Calu3 (cell line): ENCODE results near the gene EIF5. TPM values are rescaled to one million over a fixed set of nuclear protein-coding genes. Genes with fewer than 3 reads are reported as not detected.
"Not testable (repeated sequence)": the region's sequence is repeated elsewhere in the genome, so short reads cannot be mapped to it uniquely, and the experiment has no call there.

Source experiments
- BruUV-seq: library from RNA; stranded (reverse); fragments of 400-500 nt; replicated peaks from 2 replicates; lab custom pipeline; 2021; lab: Mats Ljungman, UMichigan
- CTCF ChIA-PET: fragments of 300-600 bp; sonication (Branson Sonifier 250); formaldehyde crosslinking; loops from one replicate; lab custom pipeline; 2022; ENCODE audit warnings: antibody characterized with exemption; lab: Charles Lee
- DNase-seq: peaks from one replicate; pipeline ENCODE4 v3.0.0; 2022
- H3K27ac Mint-ChIP-seq: one replicate; pipeline ENCODE4 v1.8.0; 2022; ENCODE audit warnings: mixed read lengths; ENCODE audit not compliant: unreplicated experiment
- H3K27me3 Mint-ChIP-seq: one replicate; pipeline ENCODE4 v1.8.0; 2022; ENCODE audit warnings: mixed read lengths; ENCODE audit not compliant: unreplicated experiment
- H3K36me3 Mint-ChIP-seq: one replicate; pipeline ENCODE4 v1.8.0; 2022; ENCODE audit warnings: mild to moderate bottlenecking, moderate library complexity, mixed read lengths; ENCODE audit not compliant: insufficient read depth, unreplicated experiment
- H3K4me1 Mint-ChIP-seq: one replicate; pipeline ENCODE4 v1.8.0; 2022; ENCODE audit warnings: mild to moderate bottlenecking, low read depth, mixed read lengths; ENCODE audit not compliant: unreplicated experiment
- H3K4me3 Mint-ChIP-seq: one replicate; pipeline ENCODE4 v1.8.0; 2022; ENCODE audit warnings: mild to moderate bottlenecking, low read depth, moderate library complexity, mixed read lengths; ENCODE audit not compliant: unreplicated experiment
- H3K9me3 Mint-ChIP-seq: one replicate; pipeline ENCODE4 v1.8.0; 2022; ENCODE audit warnings: low read depth, mixed read lengths; ENCODE audit not compliant: unreplicated experiment
- intact Hi-C: fragments of 100-400 bp; cut with micrococcal nuclease; formaldehyde crosslinking; loops from one replicate; pipeline ENCODE4 v1.10.0; 2022; ENCODE audit not compliant: unreplicated experiment
- total RNA-seq: library from RNA; stranded (reverse); gene quantifications from 2 replicates; pipeline ENCODE4 v1.2.3, GENCODE V29; 2022
- TF ChIP-seq, protein P1 (sequence below): fragments of 200-600 bp; IDR thresholded peaks from one replicate; pipeline ENCODE4 v1.8.0; 2022; ENCODE audit warnings: antibody characterized with exemption; ENCODE audit not compliant: unreplicated experiment

The EIF5 gene
- total RNA-seq, 1 experiment from 2014 or later = 328 TPM

- TF ChIP-seq, protein P1, sequence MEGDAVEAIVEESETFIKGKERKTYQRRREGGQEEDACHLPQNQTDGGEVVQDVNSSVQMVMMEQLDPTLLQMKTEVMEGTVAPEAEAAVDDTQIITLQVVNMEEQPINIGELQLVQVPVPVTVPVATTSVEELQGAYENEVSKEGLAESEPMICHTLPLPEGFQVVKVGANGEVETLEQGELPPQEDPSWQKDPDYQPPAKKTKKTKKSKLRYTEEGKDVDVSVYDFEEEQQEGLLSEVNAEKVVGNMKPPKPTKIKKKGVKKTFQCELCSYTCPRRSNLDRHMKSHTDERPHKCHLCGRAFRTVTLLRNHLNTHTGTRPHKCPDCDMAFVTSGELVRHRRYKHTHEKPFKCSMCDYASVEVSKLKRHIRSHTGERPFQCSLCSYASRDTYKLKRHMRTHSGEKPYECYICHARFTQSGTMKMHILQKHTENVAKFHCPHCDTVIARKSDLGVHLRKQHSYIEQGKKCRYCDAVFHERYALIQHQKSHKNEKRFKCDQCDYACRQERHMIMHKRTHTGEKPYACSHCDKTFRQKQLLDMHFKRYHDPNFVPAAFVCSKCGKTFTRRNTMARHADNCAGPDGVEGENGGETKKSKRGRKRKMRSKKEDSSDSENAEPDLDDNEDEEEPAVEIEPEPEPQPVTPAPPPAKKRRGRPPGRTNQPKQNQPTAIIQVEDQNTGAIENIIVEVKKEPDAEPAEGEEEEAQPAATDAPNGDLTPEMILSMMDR = no peak
- Mint-ChIP-seq H3K9me3 (peaks cover 2% of the 10 kb centered on the region), H3K4me3 (no peak overlapping the region), H3K27me3 (no peaks in the 10 kb centered on the region), H3K27ac (no peak overlapping the region), H3K36me3 (peaks cover 17% of the 10 kb centered on the region), H3K4me1 (no peaks in the 10 kb centered on the region)
- intact Hi-C loops = loop anchor here (5.0 kb wide), 1 partner anchor 42 kb away; no protein-coding TSS in a partner anchor
- no peak for DNase-seq
- CTCF ChIA-PET = no interaction called here
- BruUV-seq = no TSS peak
Measured at GRCh38 chr14:103349982-103350381, 15.9 kb downstream of the EIF5 start.

- Mint-ChIP-seq H3K9me3 (peaks cover 2% of the 10 kb centered on the region), H3K4me1 (peaks cover 9% of the 10 kb centered on the region), H3K4me3 (no peak overlapping the region), H3K27ac (no peak overlapping the region), H3K36me3 (no peaks in the 10 kb centered on the region), H3K27me3 (no peaks in the 10 kb centered on the region)
- BruUV-seq = no TSS peak
- CTCF ChIA-PET = no interaction called here
- no peak for DNase-seq
- TF ChIP-seq, protein P1 = no peak
- intact Hi-C loops = loop anchor here (5.0 kb wide), 1 partner anchor 39 kb away; no protein-coding TSS in a partner anchor
Measured at GRCh38 chr14:103353362-103353761, 19.3 kb downstream of the EIF5 start.

DNA sequence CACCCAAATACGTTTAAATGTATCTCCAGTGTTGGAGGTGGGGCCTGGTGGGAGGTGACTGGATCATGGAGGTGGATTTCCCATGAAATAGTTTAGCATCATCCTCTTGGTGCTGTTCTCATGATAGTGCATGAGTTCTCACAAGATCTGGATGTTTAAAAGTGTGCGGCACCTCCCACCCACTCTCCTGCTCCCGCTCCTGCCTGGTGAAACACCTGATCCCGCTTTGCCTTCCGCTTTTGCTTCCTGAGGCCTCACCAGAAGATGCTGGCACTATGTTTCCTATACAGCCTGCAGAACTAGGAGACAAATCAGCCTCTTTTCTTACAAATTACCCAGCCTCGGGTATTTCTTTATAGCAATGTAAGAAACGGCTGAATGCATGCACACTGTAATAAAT lies 20.1 kb downstream of the EIF5 start:
- H3K36me3 Mint-ChIP-seq = no peaks in the 10 kb centered on the region
- TF ChIP-seq, protein P1 = no peak

GRCh38 chr14:103356024-103356682 lies 22.1 kb downstream of the EIF5 start:
- CTCF ChIA-PET = interaction anchor here (0.6 to 0.7 kb wide), 2 partner anchors 11 to 221 kb away, joined by 3 read pairs; no protein-coding TSS in a partner anchor
- H3K27me3 Mint-ChIP-seq = no peaks in the 10 kb centered on the region
- peaks cover 6% of the 10 kb centered on the region for H3K9me3 Mint-ChIP-seq
- TF ChIP-seq, protein P1 = no peak
- no peak overlapping the region for H3K27ac Mint-ChIP-seq
- DNase-seq = no peak
- H3K4me1 Mint-ChIP-seq = peaks cover 9% of the 10 kb centered on the region
- no peak overlapping the region for H3K4me3 Mint-ChIP-seq
- no peaks in the 10 kb centered on the region for H3K36me3 Mint-ChIP-seq
- no TSS peak for BruUV-seq
- intact Hi-C loops = no loop called here

More for the DNA sequence above, 20.1 kb downstream of the EIF5 start:
- intact Hi-C loops = loop anchor here (5.0 kb wide), 1 partner anchor 38 kb away; no protein-coding TSS in a partner anchor
- Mint-ChIP-seq H3K27me3 (no peaks in the 10 kb centered on the region), H3K27ac (no peak overlapping the region), H3K9me3 (peaks cover 2% of the 10 kb centered on the region), H3K4me1 (peaks cover 9% of the 10 kb centered on the region), H3K4me3 (no peak overlapping the region)
- CTCF ChIA-PET = interaction anchor here (1.3 kb wide), 1 partner anchor 18 kb away, joined by 3 read pairs; no protein-coding TSS in a partner anchor
- BruUV-seq = no TSS peak
- no peak for DNase-seq

- intact Hi-C loops, H3K27me3 Mint-ChIP-seq, BruUV-seq, DNase-seq, H3K4me3 Mint-ChIP-seq, H3K36me3 Mint-ChIP-seq, H3K9me3 Mint-ChIP-seq, H3K27ac Mint-ChIP-seq, H3K4me1 Mint-ChIP-seq: not testable (repeated sequence)
- CTCF ChIA-PET = interaction anchor here (1.0 kb wide), 1 partner anchor 10 kb away, joined by 3 read pairs; no protein-coding TSS in a partner anchor
Measured at GRCh38 chr14:103357552-103357951, 23.5 kb downstream of the EIF5 start.
